AG04450 (cell line): ENCODE results near the gene HSPG2. TPM values are rescaled to one million over a fixed set of nuclear protein-coding genes. Genes with fewer than 3 reads are reported as not detected.

Source experiments
- CTCF ChIA-PET: fragments of 300-600, 350-600 bp; formaldehyde crosslinking; extraction: SDS; loops from one replicate; lab custom pipeline; 2022; ENCODE audit warnings: antibody characterized with exemption, inconsistent platforms; lab: Charles Lee
- POLR2A ChIA-PET: fragments of 350-600 bp; formaldehyde crosslinking; extraction: SDS; loops from one replicate; lab custom pipeline; 2021; ENCODE audit warnings: antibody characterized with exemption, inconsistent platforms; lab: Yijun Ruan, JAX
- DNase-seq: peaks from one replicate; pipeline ENCODE4 v3.0.0-alpha.2; 2011; ENCODE audit warnings: low read depth, low spot score
- H3K27ac ChIP-seq: one replicate; pipeline ENCODE4 v1.5.1; 2012; ENCODE audit warnings: low read depth, low read length, control low read depth
- H3K27me3 ChIP-seq: one replicate; pipeline ENCODE4 v1.6.0; 2012; ENCODE audit warnings: low read length; ENCODE audit not compliant: control insufficient read depth, insufficient read depth
- H3K4me3 ChIP-seq: 2 replicates; pipeline ENCODE4 v1.5.1; 2011; ENCODE audit warnings: mild to moderate bottlenecking, low read depth, low read length, control low read depth
- H3K9me3 ChIP-seq: 2 replicates; pipeline ENCODE4 v1.5.1; 2012; ENCODE audit warnings: low read length; ENCODE audit not compliant: control insufficient read depth, insufficient read depth
- polyA plus RNA-seq: library from polyadenylated mRNA; depleted of rRNA; stranded (reverse); fragments of >200 nt; gene quantifications from 2 replicates; pipeline ENCODE4 v1.2.3, GENCODE V29; 2011
- TF ChIP-seq, protein P1 (sequence below): IDR thresholded peaks from 2 replicates; pipeline ENCODE4 v1.5.1; 2011; ENCODE audit warnings: low read depth, low read length, control low read depth, inconsistent platforms

The HSPG2 gene
- polyA plus RNA-seq, 1 experiment: 9.7 TPM

DNA sequence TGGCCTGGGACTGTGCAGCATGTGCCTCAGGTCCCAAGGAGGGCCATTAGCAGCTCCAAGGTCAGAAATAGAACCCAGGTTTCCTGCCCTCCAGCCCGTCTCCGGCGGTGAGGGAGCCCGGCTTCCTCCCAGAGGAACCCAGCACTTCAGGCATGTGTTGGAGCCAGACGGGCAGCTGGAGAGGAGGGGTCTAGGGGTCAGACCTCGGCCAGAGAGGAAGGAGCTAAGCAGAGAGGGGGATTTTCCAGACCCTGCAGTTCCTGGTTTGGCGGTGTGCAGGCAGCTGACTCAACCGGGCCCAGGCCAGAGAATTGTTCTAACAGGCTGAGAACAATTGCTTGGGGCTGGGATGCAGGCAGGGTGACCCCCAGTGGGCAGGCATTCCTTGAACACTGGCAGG is 37.1 kb downstream of the HSPG2 start:
- no peak for DNase-seq
- Histone ChIP-seq H3K4me3 (no peak overlapping the region), H3K27me3 (no peaks in the 10 kb centered on the region), H3K27ac (no peak overlapping the region), H3K9me3 (no peaks in the 10 kb centered on the region)
- ChIA-PET CTCF (no interaction called here), POLR2A (no interaction called here)
- TF ChIP-seq, protein P1, sequence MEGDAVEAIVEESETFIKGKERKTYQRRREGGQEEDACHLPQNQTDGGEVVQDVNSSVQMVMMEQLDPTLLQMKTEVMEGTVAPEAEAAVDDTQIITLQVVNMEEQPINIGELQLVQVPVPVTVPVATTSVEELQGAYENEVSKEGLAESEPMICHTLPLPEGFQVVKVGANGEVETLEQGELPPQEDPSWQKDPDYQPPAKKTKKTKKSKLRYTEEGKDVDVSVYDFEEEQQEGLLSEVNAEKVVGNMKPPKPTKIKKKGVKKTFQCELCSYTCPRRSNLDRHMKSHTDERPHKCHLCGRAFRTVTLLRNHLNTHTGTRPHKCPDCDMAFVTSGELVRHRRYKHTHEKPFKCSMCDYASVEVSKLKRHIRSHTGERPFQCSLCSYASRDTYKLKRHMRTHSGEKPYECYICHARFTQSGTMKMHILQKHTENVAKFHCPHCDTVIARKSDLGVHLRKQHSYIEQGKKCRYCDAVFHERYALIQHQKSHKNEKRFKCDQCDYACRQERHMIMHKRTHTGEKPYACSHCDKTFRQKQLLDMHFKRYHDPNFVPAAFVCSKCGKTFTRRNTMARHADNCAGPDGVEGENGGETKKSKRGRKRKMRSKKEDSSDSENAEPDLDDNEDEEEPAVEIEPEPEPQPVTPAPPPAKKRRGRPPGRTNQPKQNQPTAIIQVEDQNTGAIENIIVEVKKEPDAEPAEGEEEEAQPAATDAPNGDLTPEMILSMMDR: no peak

DNA sequence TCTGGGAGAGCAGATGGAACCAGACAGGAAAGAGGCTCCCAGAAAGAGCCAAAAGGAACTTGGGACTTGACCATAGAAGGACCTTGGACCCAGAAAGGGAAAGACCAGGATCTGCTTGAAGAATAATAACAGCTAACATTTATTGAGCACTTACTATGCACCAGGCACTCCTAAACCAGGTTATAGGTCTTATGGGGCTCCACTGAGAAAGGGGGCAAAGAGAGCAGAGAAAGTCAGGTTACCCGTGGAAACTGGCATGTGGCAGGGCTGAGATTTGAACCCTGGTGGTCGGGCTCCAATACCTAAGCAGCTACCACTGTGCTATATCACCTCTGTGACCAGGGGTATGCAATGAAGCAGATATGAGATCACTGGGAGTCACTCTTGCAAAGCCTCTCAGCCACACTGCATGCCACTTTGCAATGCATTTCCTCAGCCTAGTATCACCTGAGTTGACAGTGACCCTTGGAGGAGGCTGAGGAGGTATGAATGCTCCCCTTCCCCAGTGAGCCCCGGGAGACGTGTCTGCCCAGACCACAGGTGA is 37.8 kb downstream of the HSPG2 start:
- ChIA-PET CTCF (no interaction called here), POLR2A (no interaction called here)
- Histone ChIP-seq H3K4me3 (no peak overlapping the region), H3K9me3 (no peaks in the 10 kb centered on the region), H3K27ac (no peak overlapping the region), H3K27me3 (no peaks in the 10 kb centered on the region)
- no peak for DNase-seq
- TF ChIP-seq, protein P1: no peak

DNA sequence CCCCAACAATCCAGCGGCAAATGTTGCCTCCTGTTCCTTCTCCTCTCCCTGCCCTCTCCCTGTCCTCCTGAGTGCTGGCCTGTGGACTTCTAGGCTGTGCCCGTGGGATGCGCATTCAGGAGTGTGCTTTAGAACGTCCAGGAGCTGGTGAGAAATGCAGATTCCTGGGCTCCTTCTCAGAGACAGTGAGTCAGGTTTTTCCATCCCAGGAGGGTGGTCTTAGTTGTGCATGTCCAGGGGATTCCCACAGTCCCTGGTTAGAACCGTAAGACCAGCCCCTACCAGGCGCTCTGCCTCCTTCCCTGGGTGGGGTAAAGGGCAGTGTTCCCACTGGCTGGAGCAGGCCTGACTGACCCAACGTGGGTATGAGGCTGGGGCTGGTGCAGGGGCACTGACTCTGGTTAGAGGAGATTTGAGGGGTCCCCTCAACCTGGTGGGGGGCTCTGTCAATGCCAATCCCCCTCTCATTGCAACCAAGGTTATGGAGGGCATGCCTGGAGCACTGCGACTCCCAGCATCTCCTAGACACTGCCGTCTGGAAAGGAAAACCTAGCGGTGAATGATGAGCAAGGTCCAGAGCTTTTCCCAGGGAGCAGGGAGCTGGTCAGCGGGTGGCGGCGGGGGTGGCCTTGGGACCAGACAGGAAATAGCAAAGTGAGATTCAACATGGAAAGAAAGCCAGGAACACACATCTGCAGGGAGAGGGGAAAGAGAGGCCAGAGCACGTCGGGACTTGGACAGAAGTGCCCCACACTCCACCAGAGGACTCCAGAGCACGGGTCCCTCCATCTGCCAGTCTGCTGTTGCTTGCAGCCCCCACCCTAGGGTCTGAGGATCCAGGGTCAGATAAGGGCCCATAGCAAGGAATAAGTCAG is 38.5 kb downstream of the HSPG2 start:
- H3K27me3 ChIP-seq: no peaks in the 10 kb centered on the region
- CTCF ChIA-PET: no interaction called here
- POLR2A ChIA-PET: no interaction called here
- no peak overlapping the region for H3K27ac ChIP-seq
- TF ChIP-seq, protein P1: no peak
- no peaks in the 10 kb centered on the region for H3K9me3 ChIP-seq
- no peak for DNase-seq
- H3K4me3 ChIP-seq: no peak overlapping the region

DNA sequence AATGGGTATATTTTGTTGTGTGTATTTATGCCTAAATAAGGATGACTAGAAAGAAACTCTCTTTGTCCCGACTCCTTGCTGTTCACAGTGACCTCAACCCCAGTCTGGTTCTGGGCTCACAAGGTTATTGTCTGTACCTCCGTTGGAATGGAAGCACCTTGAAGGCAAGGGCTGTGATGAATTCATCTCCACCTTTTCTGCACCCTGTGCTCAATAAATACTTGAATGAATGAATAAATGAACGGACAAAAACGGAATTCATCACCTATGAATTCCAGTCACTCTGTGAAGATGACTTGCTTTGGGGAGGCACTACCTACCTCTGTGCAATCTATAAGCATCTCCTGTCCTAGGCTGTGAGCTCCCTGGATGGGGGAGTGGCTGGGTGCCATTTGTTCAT is 39.3 kb downstream of the HSPG2 start:
- POLR2A ChIA-PET: no interaction called here
- H3K27ac ChIP-seq: no peak overlapping the region

More for the DNA sequence above, 39.3 kb downstream of the HSPG2 start:
- H3K9me3 ChIP-seq: no peaks in the 10 kb centered on the region; the same call in 1 of the 2 replicates
- H3K27me3 ChIP-seq: no peaks in the 10 kb centered on the region
- CTCF ChIA-PET: no interaction called here
- TF ChIP-seq, protein P1: no peak
- DNase-seq: no peak
- no peak overlapping the region for H3K4me3 ChIP-seq
